Effector memory CD8-positive, alpha-beta T cell (primary cell): ENCODE data around the gene ACTN4.

Experiments used
- ATAC-seq: fragments of 150-1000 bp; cut with Tn5 transposase; replicated peaks from 2 replicates; pipeline ENCODE4 v1.10.0; 2021; ENCODE audit warnings: mild to moderate bottlenecking, moderate library complexity
- DNase-seq, 3 experiments: peaks; one replicate each; pipeline ENCODE4 v3.0.0; 2021
- H3K27ac Mint-ChIP-seq, 2 donors: one replicate each; pipeline ENCODE4 v1.8.0; 2022; ENCODE audit warnings: mild to moderate bottlenecking in 2 of 2, mixed read lengths in 2 of 2, moderate library complexity in 2 of 2
- H3K27me3 Mint-ChIP-seq, 2 donors: one replicate each; pipeline ENCODE4 v1.8.0; 2022; ENCODE audit warnings: mixed read lengths in 2 of 2
- H3K36me3 Mint-ChIP-seq: one replicate; pipeline ENCODE4 v1.8.0; 2022; ENCODE audit warnings: mild to moderate bottlenecking, moderate library complexity, mixed read lengths; ENCODE audit not compliant: insufficient read depth
- H3K4me1 Mint-ChIP-seq, 2 donors: one replicate each; pipeline ENCODE4 v1.8.0; 2022; ENCODE audit warnings: low read depth in 2 of 2, mixed read lengths in 2 of 2
- H3K4me3 Mint-ChIP-seq, 2 donors: one replicate each; pipeline ENCODE4 v1.8.0; 2022; ENCODE audit warnings: mild to moderate bottlenecking in 2 of 2, mixed read lengths in 2 of 2, moderate library complexity in 2 of 2
- H3K9me3 Mint-ChIP-seq, 2 donors: one replicate each; pipeline ENCODE4 v1.8.0; 2022; ENCODE audit warnings: mixed read lengths in 2 of 2

The ACTN4 gene

DNA sequence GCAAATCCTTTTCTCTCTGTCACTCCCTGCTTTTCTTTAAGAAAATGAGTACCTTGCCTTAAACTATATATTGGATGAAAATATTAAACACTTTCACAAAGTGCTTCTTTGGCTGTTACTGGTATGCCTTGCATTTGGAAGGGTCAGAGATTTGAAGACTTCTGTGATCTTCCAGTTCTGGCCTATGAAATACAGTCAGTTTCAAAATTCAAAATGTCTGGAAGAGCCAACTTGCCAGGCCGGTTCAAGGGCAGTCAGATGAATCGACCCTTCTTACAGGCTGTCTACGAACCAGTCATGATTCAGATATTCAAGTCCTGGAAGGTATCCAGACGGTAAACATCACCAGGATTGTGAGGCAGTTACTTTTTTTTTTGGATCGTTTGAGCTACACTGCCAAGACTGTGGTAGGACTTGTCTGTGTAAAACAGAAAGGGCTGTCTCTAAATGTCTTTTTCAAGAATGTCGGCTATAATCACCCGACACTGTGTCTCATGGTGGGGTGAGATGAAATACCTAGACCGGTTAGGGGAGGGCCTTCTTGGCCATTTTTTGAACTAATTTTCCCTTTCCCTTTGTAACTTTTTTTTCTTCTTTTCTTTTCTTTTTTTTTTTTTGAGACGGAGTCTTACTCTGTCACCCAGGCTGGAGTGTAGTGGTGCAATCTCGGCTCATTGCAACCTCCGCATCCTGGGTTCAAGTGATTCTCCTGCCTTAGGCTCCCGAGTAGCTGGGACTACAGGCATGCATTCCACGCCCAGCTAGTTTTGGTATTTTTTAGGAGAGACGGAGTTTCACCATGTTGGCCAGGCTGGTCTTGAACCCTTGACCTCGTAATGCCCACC is 11.2 kb downstream of the ACTN4 start:
- ATAC-seq (no peak), DNase-seq (no peak)
- H3K4me3 Mint-ChIP-seq: peak overlapping the region; percentile 46 to 56
- peaks cover 25% of the 10 kb centered on the region for H3K36me3 Mint-ChIP-seq
- no peaks in the 10 kb centered on the region for H3K27me3 Mint-ChIP-seq
- H3K9me3 Mint-ChIP-seq: no peaks in the 10 kb centered on the region
- peaks cover 70 to 79% of the 10 kb centered on the region in 2 donors for H3K4me1 Mint-ChIP-seq
- peak overlapping the region; percentile 80 to 90 for H3K27ac Mint-ChIP-seq

DNA sequence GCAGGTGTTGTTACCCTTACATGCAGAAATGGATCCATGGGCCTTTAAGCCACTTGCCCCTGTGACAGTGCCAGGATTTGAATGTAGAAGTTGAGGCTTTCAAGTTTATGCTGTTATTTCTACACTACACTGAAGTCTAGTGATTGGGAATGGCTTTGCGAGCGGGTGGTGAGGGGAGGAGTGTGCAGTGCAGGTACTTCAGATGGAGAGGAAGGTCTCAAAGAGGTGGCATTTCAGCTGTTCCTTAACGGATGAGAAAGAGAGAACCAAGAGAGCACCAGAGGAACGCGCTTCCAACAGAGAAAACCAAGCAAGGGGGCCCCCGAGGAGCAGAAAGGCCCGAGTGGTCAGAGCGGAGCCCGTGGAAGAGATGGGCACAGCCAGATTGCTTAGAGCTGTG is 13.3 kb downstream of the ACTN4 start:
- ATAC-seq (no peak), DNase-seq (no peak)
- H3K9me3 Mint-ChIP-seq: no peaks in the 10 kb centered on the region
- H3K4me1 Mint-ChIP-seq: peaks cover 75 to 81% of the 10 kb centered on the region in 2 donors
- H3K4me3 Mint-ChIP-seq: peak overlapping the region; percentile 46 to 56
- H3K27ac Mint-ChIP-seq: peak overlapping the region; percentile 80 to 87
- peaks cover 29% of the 10 kb centered on the region for H3K36me3 Mint-ChIP-seq
- H3K27me3 Mint-ChIP-seq: no peaks in the 10 kb centered on the region

DNA sequence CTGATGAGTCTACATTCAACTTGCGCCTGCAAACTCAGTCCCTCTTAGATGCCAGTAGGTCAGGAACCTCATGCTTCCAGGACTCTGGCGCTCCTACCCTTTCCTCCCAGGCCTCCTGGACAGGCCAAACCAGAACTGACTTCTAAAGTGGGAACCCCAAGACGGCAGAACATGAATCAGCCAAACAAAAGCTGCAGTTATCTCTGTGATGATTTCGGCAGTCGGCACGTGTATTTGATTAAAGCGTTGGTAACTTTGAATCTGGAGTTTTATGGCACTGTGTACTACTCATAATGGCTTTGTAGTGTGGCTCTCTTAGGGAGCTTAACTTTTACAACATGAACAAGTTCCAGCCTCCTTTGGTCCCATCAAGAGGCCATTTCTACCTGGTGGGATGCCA is 13.7 kb downstream of the ACTN4 start:
- no peak overlapping the region for H3K4me3 Mint-ChIP-seq
- H3K9me3 Mint-ChIP-seq: no peaks in the 10 kb centered on the region
- peaks cover 30% of the 10 kb centered on the region for H3K36me3 Mint-ChIP-seq
- DNase-seq (no peak), ATAC-seq (no peak)
- H3K4me1 Mint-ChIP-seq: peaks cover 75 to 81% of the 10 kb centered on the region in 2 donors
- H3K27me3 Mint-ChIP-seq: no peaks in the 10 kb centered on the region
- peak overlapping the region; percentile 80 to 87 for H3K27ac Mint-ChIP-seq

DNA sequence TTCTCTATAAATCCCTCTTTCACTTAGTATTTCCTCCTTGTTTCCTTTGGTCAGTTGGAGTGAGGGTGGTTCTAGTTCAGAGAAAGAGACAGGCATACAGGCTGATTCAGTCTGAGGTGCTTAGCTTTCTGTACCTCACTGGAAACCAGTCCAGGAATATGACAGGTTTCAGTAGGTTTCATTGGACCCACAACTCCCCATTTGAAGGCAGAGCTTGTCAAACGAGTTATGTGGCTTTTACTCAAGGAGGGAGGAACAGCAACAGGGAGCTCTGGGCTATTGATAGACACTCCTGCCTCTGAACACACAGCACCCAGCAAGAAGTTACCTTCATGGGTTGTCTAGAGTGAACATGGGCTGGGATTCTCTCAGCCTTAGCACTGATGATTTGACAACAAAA is 14.5 kb downstream of the ACTN4 start:
- Mint-ChIP-seq H3K4me1 (peaks cover 78 to 79% of the 10 kb centered on the region in 2 donors), H3K27me3 (no peaks in the 10 kb centered on the region), H3K27ac (peak overlapping the region; percentile 64 to 85), H3K36me3 (peaks cover 22% of the 10 kb centered on the region), H3K4me3 (no peak overlapping the region), H3K9me3 (no peaks in the 10 kb centered on the region)
- DNase-seq (no peak), ATAC-seq (no peak)

DNA sequence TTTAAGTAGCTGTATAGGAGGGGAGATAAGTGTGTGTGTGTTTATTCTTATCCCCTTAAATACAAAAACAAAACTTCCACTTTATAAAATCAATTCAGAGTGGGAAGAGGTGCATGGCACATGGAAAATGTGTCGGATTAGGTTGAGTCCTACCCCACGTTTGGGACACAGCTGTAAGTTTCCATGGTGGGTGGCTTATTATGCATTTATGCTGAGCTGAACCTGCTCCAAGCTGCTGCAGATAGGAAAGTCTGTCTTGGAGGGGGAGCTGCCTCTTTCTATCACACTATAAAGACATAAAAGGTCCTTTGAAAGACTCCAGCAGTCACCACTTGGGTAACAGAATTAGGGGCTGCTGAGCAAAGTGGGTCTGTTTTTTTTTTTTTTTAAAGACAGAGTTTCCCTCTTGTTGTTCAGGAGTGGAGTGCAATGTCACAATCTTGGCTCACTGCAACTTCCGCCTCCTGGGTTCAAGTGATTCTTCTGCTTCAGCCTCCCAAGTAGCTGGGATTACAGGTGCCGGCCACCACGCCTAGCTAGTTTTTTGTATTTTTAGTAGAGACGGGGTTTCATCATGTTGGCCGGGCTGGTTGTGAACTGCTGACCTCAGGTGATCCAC is 15.2 kb downstream of the ACTN4 start:
- Mint-ChIP-seq H3K27me3 (no peaks in the 10 kb centered on the region), H3K36me3 (peaks cover 17% of the 10 kb centered on the region), H3K27ac (peak overlapping the region; percentile 64 to 85), H3K4me1 (peaks cover 76 to 79% of the 10 kb centered on the region in 2 donors), H3K4me3 (no peak overlapping the region), H3K9me3 (no peaks in the 10 kb centered on the region)
- DNase-seq: no peak
- ATAC-seq: no peak

DNA sequence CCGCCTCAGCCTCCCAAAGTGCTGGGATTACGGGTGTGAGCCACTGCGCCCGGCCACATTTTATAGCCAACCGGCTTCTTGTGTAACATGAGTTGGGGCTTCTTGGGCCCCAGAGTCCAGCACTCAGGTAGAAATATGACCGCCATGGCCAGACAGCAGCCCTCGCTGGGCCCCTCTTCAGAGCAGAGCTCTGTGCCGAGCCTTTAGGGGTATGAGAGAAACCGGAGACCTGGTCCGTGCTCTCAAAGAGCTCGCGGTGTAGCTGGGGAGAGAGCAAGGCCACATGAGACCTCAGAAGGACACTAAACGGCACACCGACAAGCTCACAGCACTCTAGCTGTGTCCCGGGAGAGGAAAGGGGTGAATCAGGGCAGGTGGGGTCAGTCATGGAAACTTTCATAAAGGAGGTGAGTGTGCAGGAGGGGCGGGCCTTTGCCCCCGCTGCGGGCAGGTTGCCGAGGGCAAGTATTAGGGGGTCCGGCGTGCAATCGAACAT is 15.8 kb downstream of the ACTN4 start:
- no peak for ATAC-seq
- Mint-ChIP-seq H3K9me3 (no peaks in the 10 kb centered on the region), H3K36me3 (peaks cover 15% of the 10 kb centered on the region), H3K27me3 (no peaks in the 10 kb centered on the region), H3K4me1 (peaks cover 71 to 78% of the 10 kb centered on the region in 2 donors), H3K27ac (peak overlapping the region in 1 of 2 donors; percentile 84), H3K4me3 (peak overlapping the region in 1 of 2 donors; percentile 20)
- no peak for DNase-seq

DNA sequence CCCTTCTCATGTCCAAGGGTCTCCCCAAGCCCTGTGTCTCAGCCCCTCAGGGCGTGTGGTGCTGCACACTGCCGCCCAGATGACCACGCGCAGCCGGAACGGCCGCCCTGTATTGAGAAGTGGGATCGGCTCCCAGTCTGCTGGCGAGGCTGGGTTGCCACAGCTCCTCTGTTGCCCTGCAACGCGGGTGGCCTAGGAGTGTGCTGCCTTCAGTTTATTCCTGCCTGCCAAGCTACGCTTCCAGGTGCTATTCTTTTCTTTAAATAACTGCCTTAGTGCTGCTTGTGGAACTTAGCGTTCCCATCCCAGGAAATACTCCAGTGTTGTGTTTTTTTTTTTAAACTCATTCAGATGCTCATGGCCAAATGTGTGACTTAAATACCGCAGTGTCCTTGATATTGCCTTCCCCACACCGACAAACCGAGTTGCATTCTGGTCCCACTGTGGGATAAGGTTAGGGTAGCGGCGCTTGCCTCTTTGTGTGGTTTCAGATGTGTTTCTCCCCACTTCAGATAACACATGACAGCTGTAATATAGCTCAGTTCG is 16.6 kb downstream of the ACTN4 start:
- Mint-ChIP-seq H3K27ac (peak overlapping the region; percentile 84 to 91), H3K4me1 (peaks cover 72 to 80% of the 10 kb centered on the region in 2 donors)
- peak; percentile 81 for ATAC-seq

DNA sequence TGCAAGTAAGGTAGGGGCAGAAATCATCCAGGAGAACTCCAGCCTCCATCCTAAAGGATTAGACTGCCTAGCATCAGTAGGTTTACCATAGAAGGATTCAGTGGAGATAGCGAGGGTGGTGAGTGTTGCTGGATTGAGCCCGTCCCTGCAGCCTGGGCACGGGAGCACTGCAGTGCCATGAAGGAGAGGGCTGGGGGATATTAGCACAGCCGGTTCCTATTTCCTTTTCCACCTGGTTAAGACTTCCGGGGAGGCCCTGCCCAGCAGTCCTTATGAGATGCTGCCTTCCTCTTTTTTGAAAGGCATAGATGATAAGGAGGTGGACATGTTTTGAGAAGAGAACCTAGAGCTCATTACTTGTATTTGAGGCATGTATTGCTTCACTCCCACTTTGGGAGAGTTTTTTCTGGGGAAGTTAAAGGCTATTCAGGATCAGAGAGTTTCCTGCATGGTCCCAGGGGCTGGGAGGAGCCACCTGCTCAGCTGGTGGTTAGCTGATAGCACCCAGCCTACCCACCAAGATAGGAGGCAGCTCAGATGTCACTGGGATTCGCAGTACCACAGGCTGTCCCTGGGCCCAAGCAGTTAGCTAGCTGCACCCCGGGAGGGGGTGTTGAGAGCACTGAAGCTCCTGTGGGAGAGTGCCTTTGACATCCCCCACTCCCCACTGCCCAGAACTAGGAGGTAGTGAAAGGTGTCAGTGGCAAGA is 17.2 kb downstream of the ACTN4 start:
- H3K27ac Mint-ChIP-seq: peak overlapping the region; percentile 84 to 91
- H3K4me1 Mint-ChIP-seq: peaks cover 72 to 81% of the 10 kb centered on the region in 2 donors
- no peak for DNase-seq
- no peaks in the 10 kb centered on the region for H3K9me3 Mint-ChIP-seq
- ATAC-seq: no peak
- peak overlapping the region; percentile 57 to 76 for H3K4me3 Mint-ChIP-seq
- H3K27me3 Mint-ChIP-seq: no peaks in the 10 kb centered on the region
- H3K36me3 Mint-ChIP-seq: peaks cover 16% of the 10 kb centered on the region

More for the DNA sequence above, 16.6 kb downstream of the ACTN4 start:
- Mint-ChIP-seq H3K36me3 (peaks cover 16% of the 10 kb centered on the region), H3K4me3 (peak overlapping the region; percentile 57 to 76), H3K9me3 (no peaks in the 10 kb centered on the region), H3K27me3 (no peaks in the 10 kb centered on the region)
- peak in 2 of 3 experiments; percentile 39 to 51 for DNase-seq

DNA sequence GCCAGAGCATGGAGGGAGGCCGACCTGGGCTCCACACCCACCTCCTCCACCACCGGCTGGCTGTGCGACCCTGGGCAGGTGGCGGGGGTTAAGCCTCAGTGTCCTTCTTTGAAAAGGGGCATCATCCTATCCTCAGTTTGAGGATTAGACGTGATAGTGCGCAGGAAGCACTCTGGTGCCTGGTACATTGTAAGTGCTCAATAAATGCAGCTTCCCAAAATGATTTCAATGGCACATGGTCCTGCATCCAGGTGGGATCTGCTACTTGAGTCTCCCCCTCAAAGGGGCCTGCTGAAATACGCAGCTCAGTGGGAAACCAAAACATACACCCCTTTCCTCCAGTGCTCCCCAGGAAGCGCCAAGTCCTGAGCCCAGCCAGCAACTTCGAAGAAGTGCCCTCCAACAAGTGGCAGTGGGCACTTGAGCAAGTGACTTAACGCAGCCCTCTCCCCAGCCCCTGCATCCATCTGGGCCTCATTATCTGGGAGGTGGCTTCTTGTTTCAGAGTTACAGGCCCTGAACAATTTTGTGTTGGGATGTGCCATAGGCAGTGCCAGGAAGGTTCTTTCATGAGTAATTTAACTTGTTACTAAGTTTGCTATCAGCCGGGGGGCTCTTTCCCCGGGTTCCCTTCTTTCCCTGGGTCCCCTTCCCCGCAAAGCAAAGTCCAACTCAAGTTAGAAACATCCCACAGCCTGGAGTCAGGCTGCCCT is 17.9 kb downstream of the ACTN4 start:
- Mint-ChIP-seq H3K27ac (peak overlapping the region; percentile 84 to 91), H3K27me3 (no peaks in the 10 kb centered on the region), H3K4me1 (peaks cover 72 to 81% of the 10 kb centered on the region in 2 donors), H3K9me3 (no peaks in the 10 kb centered on the region), H3K4me3 (peak overlapping the region; percentile 57 to 75), H3K36me3 (peaks cover 16% of the 10 kb centered on the region)
- ATAC-seq (no peak), DNase-seq (no peak)

DNA sequence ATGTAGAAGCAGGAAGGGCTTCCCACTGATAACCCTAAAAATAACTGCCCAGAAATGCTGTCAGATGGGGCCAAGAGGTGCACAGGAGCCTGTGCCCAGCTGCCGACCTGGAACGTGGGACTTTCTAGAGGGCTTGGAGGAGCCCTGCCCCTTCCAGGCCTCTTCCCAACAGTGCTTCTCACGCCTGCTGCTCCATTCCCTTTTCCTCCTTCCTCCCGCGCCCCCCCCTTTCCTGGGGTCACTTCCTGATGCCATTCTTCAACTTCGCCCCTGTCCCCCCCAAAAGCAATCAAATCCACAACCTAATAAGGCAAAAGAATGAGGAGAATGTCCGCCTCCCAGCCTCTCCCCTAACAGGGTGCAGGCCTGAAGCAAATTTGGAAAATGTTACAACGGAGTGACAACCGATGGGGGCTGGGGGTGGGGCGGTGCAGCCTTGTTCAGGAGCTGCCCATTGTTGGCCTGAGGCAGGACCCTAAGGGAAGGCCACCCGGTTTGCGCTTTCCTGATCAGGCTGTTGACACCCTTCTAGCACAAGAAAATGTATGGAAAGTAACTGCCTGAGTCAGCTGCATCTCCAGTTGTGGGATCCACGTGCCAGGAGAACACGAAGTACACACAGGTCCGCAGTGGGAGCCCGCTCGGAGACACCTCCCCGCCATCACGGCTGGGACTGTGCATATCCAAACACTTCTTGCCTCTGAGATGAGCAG is 18.7 kb downstream of the ACTN4 start:
- H3K4me1 Mint-ChIP-seq: peaks cover 72 to 77% of the 10 kb centered on the region in 2 donors
- DNase-seq (no peak), ATAC-seq (no peak)
- peaks cover 16% of the 10 kb centered on the region for H3K36me3 Mint-ChIP-seq
- H3K27me3 Mint-ChIP-seq: no peaks in the 10 kb centered on the region
- H3K9me3 Mint-ChIP-seq: no peaks in the 10 kb centered on the region
- peak overlapping the region; percentile 57 to 75 for H3K4me3 Mint-ChIP-seq
- H3K27ac Mint-ChIP-seq: peak overlapping the region; percentile 24 to 91

DNA sequence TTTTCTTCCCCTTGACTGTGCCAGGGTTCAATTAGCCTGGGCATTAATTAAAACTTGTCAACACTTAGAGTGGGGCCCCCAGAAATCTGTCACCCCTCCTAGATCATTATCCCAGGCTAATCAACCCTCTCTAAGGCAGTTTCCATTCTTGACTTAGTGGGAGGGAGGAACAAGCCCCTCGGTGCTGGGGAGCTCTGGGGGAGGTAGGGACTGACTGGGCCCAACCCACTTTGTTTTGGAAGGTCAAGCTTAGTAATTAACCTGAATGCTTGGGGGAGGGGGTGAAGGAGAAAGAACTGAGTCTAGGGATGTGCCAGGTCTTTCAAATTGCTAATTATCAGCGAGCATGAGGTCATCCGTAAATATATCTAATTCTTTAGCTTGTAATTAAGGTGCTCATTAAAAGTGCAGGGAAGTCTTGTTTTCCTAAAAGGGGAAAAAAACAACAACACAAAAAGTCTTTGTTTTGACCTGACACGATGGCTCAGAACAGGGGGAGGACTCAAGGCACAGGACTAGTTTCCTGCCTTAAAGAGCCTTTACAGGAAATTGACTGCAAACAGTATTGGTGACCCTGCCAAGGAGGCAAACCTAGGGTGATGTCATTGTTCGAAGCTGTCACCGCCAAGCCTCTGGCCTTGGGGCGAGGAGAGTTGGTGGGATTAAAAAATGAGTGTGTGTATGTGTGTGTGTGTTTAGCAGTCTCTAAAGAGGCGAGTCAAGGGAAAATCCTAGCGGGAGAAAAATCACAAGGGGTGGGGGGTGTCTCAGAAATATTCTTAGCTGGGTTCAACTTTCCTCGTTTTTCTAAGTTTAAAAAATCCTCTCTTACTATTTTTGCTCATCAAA is 19.4 kb downstream of the ACTN4 start:
- Mint-ChIP-seq H3K4me1 (peaks cover 77 to 82% of the 10 kb centered on the region in 2 donors), H3K4me3 (peak overlapping the region; percentile 57 to 75), H3K9me3 (no peaks in the 10 kb centered on the region), H3K27ac (peak overlapping the region; percentile 24 to 91), H3K36me3 (peaks cover 16% of the 10 kb centered on the region), H3K27me3 (no peaks in the 10 kb centered on the region)
- ATAC-seq (peak; percentile 70), DNase-seq (peak in 2 of 3 experiments; percentile 31 to 37)
